PFSK-1 (cell line): Measurements from ENCODE around the gene PCDHGA1.

Experiments
- FOXP2 ChIP-seq: optimal IDR thresholded peaks from 2 replicates; pipeline ENCODE3; 2011; ENCODE audit warnings: borderline replicate concordance, control low read depth, inconsistent platforms; ENCODE audit not compliant: insufficient read depth; ENCODE audit errors: extremely low read length, extremely low read depth
- POLR2AphosphoS5 ChIP-seq: IDR thresholded peaks from 2 replicates; pipeline ENCODE4 v1.6.1; 2012; ENCODE audit warnings: low read depth, mild to moderate bottlenecking, control low read depth, low read length, moderate library complexity
- REST ChIP-seq, 2 experiments: IDR thresholded peaks; 2 replicates each; pipeline versions ENCODE4 v1.6.1 to v1.8.0; 2011 to 2012; ENCODE audit warnings: low read depth in 2 of 2, low read length in 2 of 2, control low read depth in 1 of 2, inconsistent platforms in 1 of 2, mild to moderate bottlenecking in 1 of 2, moderate library complexity in 1 of 2; ENCODE audit not compliant: insufficient read depth in 1 of 2
- SIN3A ChIP-seq: IDR thresholded peaks from 2 replicates; pipeline ENCODE4 v1.6.1; 2012; ENCODE audit warnings: mild to moderate bottlenecking, low read length, moderate library complexity, borderline replicate concordance; ENCODE audit not compliant: insufficient read depth
- TAF1 ChIP-seq: IDR thresholded peaks from 2 replicates; pipeline ENCODE4 v1.6.1; 2012; ENCODE audit warnings: low read length, control low read depth, borderline replicate concordance; ENCODE audit not compliant: insufficient read depth

The PCDHGA1 gene

GRCh38 chr5:141420855-141421488 is 90.7 kb downstream of the PCDHGA1 start, which contains the start of gene PCDHGA11:
Gene PCDHGA11, plus strand, starts transcription at chr5:141421051. Its CDS starts 177 bp downstream, at chr5:141421228.
- TF ChIP-seq TAF1 (no peak), REST (IDR thresholded peaks at IDR 0.05; ENCODE audit: insufficient read depth in 1 of 2, low read depth in 2 of 2, low read length in 2 of 2) (no peak), SIN3A (no peak), FOXP2 (no peak), POLR2AphosphoS5 (no peak)

GRCh38 chr5:141421489-141421855 is 91.2 kb downstream of the PCDHGA1 start:
- TF ChIP-seq SIN3A (no peak), FOXP2 (no peak), POLR2AphosphoS5 (no peak), TAF1 (no peak), REST (IDR thresholded peaks at IDR 0.05; ENCODE audit: insufficient read depth in 1 of 2, low read depth in 2 of 2, low read length in 2 of 2) (no peak)

GRCh38 chr5:141422742-141423291 is 92.5 kb downstream of the PCDHGA1 start:
- no peak for TF ChIP-seq REST (IDR thresholded peaks at IDR 0.05; ENCODE audit: insufficient read depth in 1 of 2, low read depth in 2 of 2, low read length in 2 of 2)
- TF ChIP-seq POLR2AphosphoS5: no peak
- TF ChIP-seq SIN3A: no peak
- TF ChIP-seq TAF1: no peak
- TF ChIP-seq FOXP2: no peak

GRCh38 chr5:141427783-141428426 is 97.6 kb downstream of the PCDHGA1 start:
- TF ChIP-seq POLR2AphosphoS5 (no peak), TAF1 (no peak), FOXP2 (no peak), SIN3A (no peak), REST (IDR thresholded peaks at IDR 0.05; ENCODE audit: insufficient read depth in 1 of 2, low read depth in 2 of 2, low read length in 2 of 2) (no peak)
